ACHN (cell line): ENCODE measurements around the gene MDFI.
"Not testable (repeated sequence)": the region's sequence is repeated elsewhere in the genome, so short reads cannot be mapped to it uniquely, and the experiment has no call there.

Experiments used
- DNase-seq: peaks from one replicate; pipeline ENCODE4 v3.0.0-alpha.2; 2015
- in situ Hi-C: cut with HindIII; loops from 2 replicates; pipeline ENCODE4 v1.10.0; 2017; ENCODE audit warnings: low sequenced_read_pairs, low pct_ligation_motif_present, low pct_unique_long_range_greater_than_20kb

The MDFI gene

DNA sequence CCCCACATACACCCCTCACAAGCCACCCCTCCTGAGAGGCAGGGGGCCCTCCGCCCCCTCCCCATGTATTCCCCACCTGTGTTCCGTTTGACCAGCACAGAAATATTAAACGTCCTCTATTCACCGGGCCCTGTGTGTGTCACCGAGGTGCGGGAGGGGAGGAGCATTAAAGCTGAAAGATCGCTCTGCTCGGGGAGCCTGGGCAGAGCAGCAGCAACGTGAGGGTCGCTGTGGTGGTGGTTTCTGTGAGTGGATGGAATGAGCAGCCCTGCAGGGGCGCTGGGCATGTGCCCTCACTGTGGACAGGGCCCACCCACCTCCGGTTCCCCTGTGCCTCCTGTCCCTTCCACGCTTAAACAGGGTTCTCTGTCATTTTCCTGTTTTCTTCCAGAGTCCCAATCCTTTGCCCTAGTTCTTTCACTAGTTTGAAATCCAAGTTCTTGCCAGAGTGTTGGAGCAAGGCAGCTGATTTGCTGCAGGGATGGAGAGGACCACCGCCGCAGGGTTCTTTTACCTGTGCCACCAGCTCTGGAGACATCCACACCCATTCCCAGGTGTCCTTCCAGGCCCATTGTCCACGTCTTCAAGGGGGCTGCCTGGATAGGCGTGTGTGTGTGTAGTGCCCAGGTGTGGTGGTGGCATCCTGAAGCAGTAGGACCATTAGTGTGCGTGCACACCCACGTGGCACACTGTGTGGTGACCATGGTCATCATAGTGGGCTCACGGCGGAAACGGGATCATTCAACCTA is 37.6 kb upstream of the MDFI start:
- in situ Hi-C loops: no loop called here
- no peak for DNase-seq

GRCh38 chr6:41601248-41601549 is 37.1 kb upstream of the MDFI start:
- in situ Hi-C loops: no loop called here
- no peak for DNase-seq

DNA sequence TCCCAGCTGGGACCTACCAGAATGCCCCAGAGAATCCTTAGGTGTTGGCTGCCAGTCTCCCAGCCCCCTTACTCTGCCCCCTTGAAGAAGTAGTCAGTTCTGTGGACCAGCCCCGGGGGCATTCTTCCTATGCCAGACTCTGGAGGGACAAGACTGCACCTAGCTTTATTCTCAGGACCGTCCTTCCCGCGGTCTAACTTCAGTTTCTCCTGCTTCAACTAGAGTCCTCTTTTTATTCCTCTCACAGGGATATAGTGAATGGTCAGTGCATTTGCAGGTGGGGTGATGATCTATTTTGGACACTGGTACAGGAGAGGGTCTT is 35.9 kb upstream of the MDFI start:
- DNase-seq: no peak
- in situ Hi-C loops: no loop called here

GRCh38 chr6:41602864-41603608 is 35.2 kb upstream of the MDFI start:
- in situ Hi-C loops: no loop called here
- DNase-seq: peak; percentile 78

DNA sequence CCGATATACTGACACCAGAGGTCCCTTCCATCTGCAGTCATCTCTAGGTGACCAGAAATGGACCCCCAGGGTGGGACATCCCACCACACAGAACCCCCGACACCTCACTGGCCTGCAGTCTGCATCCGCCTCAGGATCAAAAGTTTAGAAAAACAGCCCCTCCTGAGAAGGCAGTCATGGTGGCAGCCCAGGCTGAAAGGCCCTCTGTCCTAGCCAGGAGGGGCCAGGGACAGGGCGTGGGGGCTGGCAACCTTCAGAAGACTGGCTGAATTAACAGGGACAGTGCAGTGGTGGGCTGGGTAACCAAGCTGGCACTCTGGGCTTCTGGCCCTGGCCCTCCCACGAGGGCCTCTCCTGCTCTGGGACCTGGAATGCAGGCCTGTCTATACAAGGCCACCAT is 34.3 kb upstream of the MDFI start:
- no peak for DNase-seq
- in situ Hi-C loops: no loop called here

GRCh38 chr6:41605649-41606048 is 32.6 kb upstream of the MDFI start:
- in situ Hi-C loops: no loop called here
- DNase-seq: no peak

DNA sequence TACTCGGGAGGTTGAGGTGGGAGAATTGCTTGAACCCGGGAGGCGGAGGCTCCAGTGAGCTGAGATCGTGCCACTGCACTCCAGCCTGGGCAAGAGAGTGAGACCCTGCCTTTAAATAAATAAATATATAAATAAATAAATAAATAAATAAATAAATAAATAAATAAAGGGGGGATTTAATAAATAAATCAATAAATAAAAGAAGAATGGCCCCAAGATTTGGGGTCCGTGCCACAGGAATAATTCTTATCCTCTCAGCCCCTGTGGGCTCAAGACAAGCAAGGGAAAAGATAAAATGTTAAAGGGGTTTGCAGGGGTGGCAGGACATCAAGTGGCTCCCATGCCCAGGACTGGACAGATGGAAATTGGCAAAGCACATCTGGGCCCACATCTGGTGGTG is 31.2 kb upstream of the MDFI start:
- in situ Hi-C loops: no loop called here
- no peak for DNase-seq

DNA sequence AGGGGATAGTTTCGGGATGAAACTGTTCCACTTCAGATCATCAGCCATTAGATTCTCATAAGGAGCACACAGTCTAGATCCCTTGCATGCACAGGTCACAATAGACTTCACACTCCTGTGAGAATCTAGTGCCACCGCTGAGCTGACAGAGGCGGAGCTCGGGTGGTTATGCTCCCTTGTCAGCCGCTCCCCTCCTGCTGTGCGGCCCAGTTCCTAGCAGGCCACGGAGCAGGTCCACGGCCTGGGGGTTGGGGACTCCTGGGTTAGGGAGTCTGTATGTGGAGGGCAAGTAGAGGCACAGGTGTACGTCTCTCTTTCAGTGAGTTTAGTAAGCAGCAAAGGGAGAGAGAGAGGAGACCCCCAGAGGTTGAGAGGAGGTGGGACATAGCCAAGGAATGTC is 30.5 kb upstream of the MDFI start:
- no peak for DNase-seq
- in situ Hi-C loops: no loop called here

DNA sequence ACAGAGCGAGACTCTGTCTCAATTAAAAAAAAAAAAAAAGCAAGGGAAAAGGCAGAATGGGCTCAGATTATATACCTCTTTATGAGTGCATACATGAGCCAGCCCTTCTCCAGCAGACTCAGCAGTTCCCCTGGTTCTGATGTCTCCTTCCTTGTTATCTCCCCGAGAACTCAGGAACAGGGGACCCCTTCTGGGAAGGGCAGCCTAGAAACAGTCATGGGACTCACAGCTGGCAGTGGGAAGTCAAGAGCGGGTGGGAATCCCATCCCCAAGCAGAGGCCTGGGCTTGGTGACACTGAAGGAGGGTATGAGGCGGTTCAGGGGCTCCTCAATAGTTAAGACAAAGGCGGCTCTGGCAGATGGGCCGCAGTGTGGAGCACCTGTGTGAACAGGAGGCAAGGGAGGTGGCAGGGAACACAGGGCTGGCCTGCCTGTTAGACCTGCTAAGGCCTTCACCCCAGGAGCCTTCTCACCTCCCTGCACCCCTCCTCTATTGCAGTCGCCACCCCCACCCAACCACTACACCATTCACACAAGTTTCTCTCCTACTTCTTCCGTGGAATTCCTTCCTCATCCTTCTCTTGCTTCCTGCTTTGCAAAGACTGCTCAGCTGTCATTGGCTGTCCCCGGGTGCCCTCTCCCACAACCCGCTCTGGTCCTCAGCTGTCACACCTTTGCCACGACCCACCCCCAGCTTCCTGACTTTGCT is 29.7 kb upstream of the MDFI start:
- in situ Hi-C loops: no loop called here
- DNase-seq: no peak

DNA sequence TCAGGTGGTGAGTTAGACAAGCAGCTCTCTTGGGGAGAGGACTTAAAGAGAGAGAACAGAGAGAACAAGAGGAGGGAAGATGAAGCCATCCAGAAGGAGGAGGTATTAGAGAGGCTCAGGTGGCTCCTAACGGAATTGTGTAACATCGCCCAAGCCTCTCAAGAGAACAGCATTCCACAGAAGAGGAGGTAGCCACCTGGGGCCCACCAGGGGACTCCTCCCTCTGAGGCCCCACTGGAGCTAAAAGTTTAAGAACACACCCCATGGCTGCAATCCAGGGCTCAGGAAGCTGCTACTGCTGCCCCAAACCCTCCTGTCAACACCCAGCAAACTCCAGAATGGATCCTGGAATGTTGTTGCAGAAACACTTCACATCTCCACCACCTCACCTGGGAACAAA is 23.6 kb upstream of the MDFI start:
- DNase-seq: no peak

DNA sequence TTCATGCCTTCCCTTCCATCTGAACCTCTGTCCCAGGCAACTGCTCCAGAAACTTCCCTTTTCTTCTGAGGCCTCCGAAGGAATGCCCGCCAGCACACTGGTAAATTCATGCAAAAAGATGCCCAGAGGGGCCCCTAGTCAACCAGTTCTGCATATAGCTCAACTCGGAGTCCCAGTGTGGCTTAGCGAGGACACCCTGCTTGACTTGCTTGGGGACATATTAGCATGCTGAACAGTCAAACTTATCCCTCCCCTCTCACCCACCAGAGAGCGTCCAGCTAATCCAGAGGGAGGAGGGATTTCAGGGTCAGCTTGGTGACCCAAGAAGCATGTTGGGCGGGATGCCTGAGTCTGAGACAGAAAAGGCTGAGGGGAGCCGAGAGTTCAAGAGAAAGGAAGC is 23.0 kb upstream of the MDFI start:
- in situ Hi-C loops: no loop called here
- no peak for DNase-seq

More for the DNA sequence above, 23.6 kb upstream of the MDFI start:
- in situ Hi-C loops: no loop called here

GRCh38 chr6:41618598-41618997 is 19.7 kb upstream of the MDFI start:
- no peak for DNase-seq
- in situ Hi-C loops: no loop called here

- in situ Hi-C loops: not testable (repeated sequence)
Measured at GRCh38 chr6:41619193-41619592, 19.1 kb upstream of the MDFI start.

DNA sequence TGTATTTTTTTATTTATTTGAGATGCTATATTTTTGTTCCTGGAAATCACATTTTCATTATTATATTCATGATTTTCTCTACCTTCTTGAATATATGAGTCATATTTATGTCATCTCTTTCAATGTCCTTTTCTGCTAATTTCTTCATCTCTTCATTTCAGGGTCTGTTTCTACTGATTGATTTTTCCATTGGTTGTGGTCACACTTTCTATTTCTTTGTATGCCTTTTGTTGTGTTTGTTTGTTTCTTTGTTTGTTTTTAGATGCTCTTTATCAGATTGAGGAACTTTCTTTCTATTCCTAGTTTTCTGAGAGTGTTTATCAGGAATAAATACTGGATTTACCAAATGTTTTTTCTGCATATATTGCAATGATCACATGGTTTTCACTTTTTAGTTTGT is 16.9 kb upstream of the MDFI start:
- DNase-seq: no peak
- in situ Hi-C loops: no loop called here

More at GRCh38 chr6:41619193-41619592, 19.1 kb upstream of the MDFI start:
- not testable (repeated sequence) for DNase-seq

DNA sequence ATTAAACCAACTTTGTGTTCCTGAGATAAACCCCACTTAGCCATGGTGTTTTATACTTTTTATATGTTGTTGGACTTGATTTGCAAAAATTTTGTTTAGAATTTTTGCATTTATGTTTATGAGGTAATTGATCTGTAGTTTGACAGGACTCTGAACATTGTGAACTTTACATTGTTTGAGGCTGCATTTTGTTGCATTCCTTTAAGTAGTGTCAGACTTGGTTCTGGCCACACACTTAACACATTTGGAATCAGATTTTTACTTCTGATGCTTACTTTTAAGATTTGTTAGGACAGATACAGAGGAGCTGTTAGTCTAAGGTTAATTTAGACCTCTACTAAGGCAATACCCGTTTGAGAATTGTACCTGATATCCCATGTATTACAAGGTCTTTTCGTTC is 16.5 kb upstream of the MDFI start:
- no peak for DNase-seq
- in situ Hi-C loops: no loop called here

DNA sequence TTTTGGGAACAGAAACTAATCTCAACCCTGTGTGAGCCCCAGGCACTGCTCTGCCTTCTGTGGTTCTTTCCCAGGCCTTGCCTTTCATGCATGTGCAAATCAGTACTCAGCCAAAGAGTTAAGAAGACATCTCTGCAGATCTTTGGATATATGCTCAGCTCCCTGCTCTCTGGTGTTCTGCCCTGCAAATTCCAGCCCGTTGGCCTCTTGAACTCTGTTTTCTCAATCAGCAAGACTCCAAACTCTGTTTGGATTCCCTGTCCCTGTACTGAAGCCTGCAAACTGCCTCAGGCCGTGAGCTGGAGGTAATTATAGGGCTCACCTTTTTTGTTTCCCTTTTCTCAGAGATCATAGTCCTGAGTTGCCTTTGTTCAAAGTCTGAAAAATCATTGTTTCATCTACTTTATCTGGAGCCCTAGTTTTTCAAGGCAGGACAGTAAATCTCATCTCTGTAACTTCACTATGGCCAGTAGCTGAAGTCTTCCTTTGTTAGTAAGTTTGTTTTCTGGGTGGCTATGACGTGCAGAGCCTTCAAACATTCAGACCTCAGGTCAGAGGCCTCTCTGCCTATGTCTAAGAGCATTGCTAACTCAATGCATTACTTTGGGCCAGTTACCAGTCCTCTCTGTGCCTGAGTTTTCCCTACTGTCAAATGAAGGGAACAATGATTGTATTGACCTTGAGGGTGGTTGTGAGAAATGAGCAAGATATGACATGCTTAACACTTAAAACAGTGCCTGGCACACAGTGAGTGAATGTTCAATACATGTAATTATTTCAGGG is 15.9 kb upstream of the MDFI start:
- no peak for DNase-seq
- in situ Hi-C loops: no loop called here

DNA sequence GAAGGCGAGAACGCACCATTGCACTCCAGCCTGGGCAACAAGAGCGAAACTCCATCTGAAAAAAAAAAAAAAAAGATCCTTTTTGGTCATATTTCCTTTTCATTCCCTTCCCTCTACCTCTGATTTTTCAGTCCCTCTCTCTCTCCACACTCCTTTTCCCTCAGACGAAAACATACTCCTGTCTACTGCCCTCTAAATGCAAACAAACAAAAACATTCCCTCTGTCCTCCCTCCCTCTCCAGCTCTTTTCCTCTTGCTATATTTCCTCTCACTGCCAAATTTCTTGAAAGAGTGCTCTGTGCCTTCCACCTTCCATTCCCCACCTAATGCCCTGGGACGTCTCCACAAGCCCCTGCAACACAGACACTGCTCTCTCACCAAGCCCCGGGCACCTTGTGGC is 14.9 kb upstream of the MDFI start:
- in situ Hi-C loops: no loop called here

DNA sequence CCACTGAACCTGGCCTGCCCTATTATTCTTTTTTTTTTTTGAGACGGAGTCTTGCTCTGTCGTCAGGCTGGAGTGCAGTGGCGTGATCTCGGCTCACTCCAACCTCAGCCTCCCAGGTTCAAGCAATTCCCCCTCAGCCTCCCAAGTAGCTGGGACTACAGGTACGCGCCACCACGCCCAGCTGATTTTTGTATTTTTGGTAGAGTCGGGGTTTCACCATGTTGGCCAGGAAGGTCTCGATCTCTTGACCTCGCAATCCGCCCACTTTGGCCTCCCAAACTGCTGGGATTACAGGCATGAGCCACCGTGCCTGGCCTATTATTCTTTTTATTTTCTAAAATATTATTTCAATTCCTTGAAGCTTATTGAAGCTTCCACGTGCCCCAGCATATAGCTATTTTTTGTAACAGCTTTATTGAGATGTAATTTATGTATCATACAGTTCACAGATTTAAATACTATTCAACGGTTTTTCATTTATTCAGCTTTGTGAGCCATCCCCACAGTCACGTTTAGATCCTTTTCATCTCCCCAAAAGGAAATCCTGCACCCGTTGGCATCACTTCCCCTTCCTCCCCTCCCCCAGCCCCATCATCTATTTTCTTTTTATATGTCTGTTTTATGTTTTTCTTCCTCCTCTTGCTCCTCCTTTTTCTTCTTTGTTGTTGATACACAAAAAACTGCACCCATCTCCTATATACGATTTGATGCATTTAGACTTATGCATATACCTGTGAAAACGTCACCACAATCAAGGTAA is 13.5 kb upstream of the MDFI start:
- no peak for DNase-seq

More for the DNA sequence above, 14.9 kb upstream of the MDFI start:
- DNase-seq: no peak

More for the DNA sequence above, 13.5 kb upstream of the MDFI start:
- in situ Hi-C loops: no loop called here
